ENCODE measurements around the gene ASS1.
"Not testable (repeated sequence)": the region's sequence is repeated elsewhere in the genome, so short reads cannot be mapped to it uniquely, and the experiment has no call there.

The ASS1 gene

DNA sequence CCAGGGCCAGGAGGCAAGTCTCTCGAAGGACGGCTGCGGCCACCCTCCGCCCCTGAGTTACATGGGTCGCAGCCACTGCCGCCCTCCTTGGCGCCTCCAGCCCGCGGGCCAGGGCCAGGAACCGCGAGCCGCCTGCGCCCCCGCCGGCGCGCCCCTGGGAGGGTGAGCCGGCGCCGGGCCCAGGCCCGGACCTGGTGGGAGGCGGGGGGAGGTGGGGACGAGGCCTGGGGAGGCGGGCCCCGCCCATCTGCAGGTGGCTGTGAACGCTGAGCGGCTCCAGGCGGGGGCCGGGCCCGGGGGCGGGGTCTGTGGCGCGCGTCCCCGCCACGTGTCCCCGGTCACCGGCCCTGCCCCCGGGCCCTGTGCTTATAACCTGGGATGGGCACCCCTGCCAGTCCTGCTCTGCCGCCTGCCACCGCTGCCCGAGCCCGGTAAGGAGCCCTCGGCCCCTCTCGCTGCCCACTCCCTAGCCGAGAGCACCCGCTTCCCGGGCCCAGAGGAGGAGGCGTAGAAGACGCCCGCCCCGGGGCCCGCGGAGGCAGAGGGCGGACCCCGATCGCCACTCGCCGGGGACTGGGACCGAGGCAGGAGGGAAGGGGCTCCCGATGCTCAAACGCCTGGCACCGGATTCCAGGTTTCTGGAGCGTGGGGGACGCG lies at the start of gene ASS1:
Gene ASS1, plus strand, starts transcription at position 397 of the 657 bp plus-strand sequence. CDS start 7,268 bp downstream, outside the sequence.
- no peaks in the 10 kb centered on the region for H3K36me3 ChIP-seq (ENCODE audit: control insufficient read depth, insufficient read depth, low read length)
- H3K4me3 ChIP-seq (ENCODE audit: low read length): peak within 1 kb of the TSS; percentile 70
- H3K4me1 ChIP-seq (ENCODE audit: control insufficient read depth, insufficient read depth, low read length): peaks cover 22% of the 10 kb centered on the region
- peak within 1 kb of the TSS; percentile 88 for H3K27ac ChIP-seq (ENCODE audit: low read depth, low read length)
- H3K27me3 ChIP-seq (ENCODE audit: control insufficient read depth, insufficient read depth, low read length): no peaks in the 10 kb centered on the region
- H3K9ac ChIP-seq (ENCODE audit: low read length): peak within 1 kb of the TSS; percentile 41

DNA sequence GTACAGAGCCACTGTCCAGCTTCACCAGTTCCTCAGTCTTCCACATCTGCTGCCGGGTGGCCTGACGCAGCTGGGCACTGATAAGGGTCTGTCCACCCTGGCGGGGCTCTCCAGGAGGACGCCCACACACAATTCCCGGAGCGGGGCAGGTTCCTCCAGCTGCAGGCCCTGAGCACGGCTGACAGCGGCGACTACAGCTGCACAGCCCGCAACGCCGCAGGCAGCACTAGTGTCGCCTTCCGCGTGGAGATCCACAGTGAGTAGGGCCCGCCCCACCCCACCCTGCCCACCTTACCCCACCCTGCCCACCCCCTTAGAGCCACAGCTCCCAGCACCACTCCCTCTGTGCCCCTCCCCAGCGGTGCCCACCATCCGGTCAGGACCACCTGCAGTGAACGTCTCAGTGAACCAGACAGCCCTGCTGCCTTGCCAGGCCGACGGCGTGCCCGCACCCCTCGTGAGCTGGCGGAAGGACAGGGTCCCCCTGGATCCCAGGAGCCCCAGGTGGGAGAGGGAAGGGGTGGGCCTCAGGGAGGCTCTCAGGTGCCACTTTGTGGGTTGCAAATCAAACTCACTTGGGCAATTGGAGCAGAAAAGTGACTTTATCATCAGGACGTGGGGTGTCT lies 48.8 kb upstream of the ASS1 start:
- Histone ChIP-seq H3K4me1 (ENCODE audit: control insufficient read depth, insufficient read depth, low read length) (no peaks in the 10 kb centered on the region), H3K27ac (ENCODE audit: low read depth, low read length) (no peak overlapping the region), H3K36me3 (ENCODE audit: control insufficient read depth, insufficient read depth, low read length) (peaks cover 18% of the 10 kb centered on the region), H3K9ac (ENCODE audit: low read length) (no peak overlapping the region), H3K4me3 (ENCODE audit: low read length) (no peak overlapping the region), H3K27me3 (ENCODE audit: control insufficient read depth, insufficient read depth, low read length) (no peaks in the 10 kb centered on the region)

DNA sequence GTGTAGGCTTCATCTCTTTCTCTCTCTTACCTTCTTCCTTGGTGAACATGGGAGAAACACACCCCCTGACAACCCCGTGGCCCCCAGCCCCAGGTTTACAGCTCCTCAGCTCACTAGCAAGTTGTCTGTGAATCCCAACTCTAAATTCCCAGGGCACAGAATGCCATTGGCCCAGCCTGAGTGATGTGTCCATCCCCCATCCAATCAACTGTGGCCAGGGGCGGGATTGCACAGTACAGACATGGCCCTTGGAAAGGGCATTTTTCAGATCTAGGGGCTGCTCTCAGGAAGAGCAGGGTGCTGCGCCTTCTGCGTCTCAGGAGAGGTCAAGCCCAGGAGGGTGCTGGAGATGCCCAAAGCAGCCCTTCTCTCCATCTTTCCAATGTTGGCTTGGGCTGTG lies 48.2 kb upstream of the ASS1 start:
- no peak overlapping the region for H3K4me3 ChIP-seq (ENCODE audit: low read length)
- no peak overlapping the region for H3K9ac ChIP-seq (ENCODE audit: low read length)
- H3K27me3 ChIP-seq (ENCODE audit: control insufficient read depth, insufficient read depth, low read length): no peaks in the 10 kb centered on the region
- no peaks in the 10 kb centered on the region for H3K4me1 ChIP-seq (ENCODE audit: control insufficient read depth, insufficient read depth, low read length)
- no peak overlapping the region for H3K27ac ChIP-seq (ENCODE audit: low read depth, low read length)
- H3K36me3 ChIP-seq (ENCODE audit: control insufficient read depth, insufficient read depth, low read length): peaks cover 13% of the 10 kb centered on the region

DNA sequence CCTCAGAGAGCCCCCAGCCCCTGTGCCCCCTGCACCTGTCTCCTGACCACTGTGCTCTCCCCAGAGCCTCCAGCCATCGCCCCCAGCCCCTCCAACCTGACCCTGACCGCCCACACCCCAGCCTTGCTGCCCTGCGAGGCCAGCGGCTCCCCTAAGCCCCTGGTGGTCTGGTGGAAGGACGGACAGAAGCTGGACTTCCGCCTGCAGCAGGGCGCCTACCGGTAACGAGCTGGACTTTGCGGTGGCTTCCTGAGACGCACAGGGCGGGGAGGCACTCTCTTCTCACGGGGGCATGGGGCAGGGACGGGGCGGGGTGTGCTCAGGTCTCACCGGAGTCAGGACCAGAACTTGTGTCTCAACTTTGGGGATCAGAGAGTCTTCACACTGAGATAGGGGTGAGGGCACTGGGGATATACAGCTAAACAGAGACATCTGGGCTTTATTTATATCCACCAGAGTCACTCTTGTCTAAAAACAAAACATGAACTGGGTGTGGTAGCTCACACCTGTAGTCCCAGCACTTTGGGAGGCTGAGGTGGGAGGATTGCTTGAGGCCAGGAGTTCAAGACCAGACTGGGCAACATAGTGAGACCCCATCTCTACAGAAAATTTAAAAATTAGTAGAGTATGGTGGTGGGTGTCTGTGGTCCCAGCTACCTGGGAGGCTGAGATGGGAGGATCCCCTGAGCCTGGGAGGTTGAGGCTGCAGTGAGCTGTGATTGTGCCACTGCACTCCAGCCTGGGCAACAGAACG lies 46.1 kb upstream of the ASS1 start:
- H3K4me3 ChIP-seq (ENCODE audit: low read length): no peak overlapping the region
- no peaks in the 10 kb centered on the region for H3K4me1 ChIP-seq (ENCODE audit: control insufficient read depth, insufficient read depth, low read length)
- no peak overlapping the region for H3K27ac ChIP-seq (ENCODE audit: low read depth, low read length)
- H3K9ac ChIP-seq (ENCODE audit: low read length): no peak overlapping the region
- no peaks in the 10 kb centered on the region for H3K27me3 ChIP-seq (ENCODE audit: control insufficient read depth, insufficient read depth, low read length)
- H3K36me3 ChIP-seq (ENCODE audit: control insufficient read depth, insufficient read depth, low read length): peaks cover 13% of the 10 kb centered on the region

DNA sequence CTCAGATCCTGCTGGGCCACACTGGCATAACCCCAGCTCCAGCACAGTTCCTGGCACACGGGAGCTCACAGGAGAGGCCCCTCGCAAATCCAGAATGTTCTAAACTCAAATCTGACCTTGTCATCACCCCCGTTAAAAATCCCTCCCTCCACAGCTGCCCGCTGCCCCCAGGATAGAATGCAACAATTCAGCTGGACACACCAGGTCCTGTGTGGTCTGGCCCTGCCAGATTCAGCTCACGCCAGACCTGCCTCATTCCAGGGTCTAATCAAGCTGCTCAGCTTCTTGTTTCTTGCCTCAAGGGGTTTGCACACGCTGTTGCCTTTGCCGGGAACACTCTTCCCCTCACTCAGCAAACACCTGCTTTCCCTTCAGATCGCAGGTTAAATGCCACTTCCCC lies 45.0 kb upstream of the ASS1 start:
- no peaks in the 10 kb centered on the region for H3K27me3 ChIP-seq (ENCODE audit: control insufficient read depth, insufficient read depth, low read length)
- H3K4me3 ChIP-seq (ENCODE audit: low read length): no peak overlapping the region
- no peak overlapping the region for H3K27ac ChIP-seq (ENCODE audit: low read depth, low read length)
- H3K9ac ChIP-seq (ENCODE audit: low read length): no peak overlapping the region
- peaks cover 18% of the 10 kb centered on the region for H3K36me3 ChIP-seq (ENCODE audit: control insufficient read depth, insufficient read depth, low read length)
- H3K4me1 ChIP-seq (ENCODE audit: control insufficient read depth, insufficient read depth, low read length): no peaks in the 10 kb centered on the region

DNA sequence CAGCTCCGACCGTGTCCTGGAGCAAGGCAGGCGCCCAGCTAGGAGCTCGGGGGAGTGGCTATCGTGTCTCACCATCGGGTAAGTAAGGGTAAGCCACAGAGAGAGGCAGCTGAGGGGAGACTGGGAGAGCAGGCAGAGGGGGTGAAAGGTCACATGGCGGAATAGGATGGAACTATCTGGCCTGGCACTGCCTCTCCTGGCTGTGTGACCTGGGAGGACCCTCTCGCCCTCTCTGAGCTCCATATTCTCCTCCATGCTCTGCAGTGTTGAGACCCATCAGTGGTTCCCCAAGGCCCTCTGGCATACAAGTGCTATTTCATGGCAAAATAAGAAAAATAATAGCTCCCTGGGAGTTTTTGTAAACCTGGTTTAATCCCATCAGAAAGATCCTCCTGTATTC lies 43.9 kb upstream of the ASS1 start:
- no peak overlapping the region for H3K27ac ChIP-seq (ENCODE audit: low read depth, low read length)
- no peaks in the 10 kb centered on the region for H3K4me1 ChIP-seq (ENCODE audit: control insufficient read depth, insufficient read depth, low read length)
- no peak overlapping the region for H3K4me3 ChIP-seq (ENCODE audit: low read length)
- H3K27me3 ChIP-seq (ENCODE audit: control insufficient read depth, insufficient read depth, low read length): no peaks in the 10 kb centered on the region
- no peak overlapping the region for H3K9ac ChIP-seq (ENCODE audit: low read length)
- peaks cover 25% of the 10 kb centered on the region for H3K36me3 ChIP-seq (ENCODE audit: control insufficient read depth, insufficient read depth, low read length)

DNA sequence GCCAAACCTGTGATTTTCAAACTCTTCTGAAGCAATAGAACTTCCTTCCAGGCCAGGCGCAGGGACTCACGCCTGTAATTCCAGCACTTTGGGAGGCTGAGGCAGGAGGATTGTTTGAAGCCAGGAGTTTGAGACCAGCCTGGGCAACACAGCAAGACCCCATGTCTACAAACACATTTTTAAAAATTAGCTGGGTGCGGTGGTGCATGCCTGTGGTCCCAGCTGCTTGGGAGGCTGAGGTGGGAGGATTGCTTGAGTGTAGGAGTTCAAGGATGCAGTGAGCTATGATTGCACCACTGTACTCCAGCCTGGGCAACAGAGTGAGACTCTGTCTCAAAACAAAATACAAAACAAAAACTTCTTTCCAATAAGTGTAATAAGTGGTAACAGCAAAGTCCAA lies 43.0 kb upstream of the ASS1 start:
- H3K36me3 ChIP-seq (ENCODE audit: control insufficient read depth, insufficient read depth, low read length): peaks cover 20% of the 10 kb centered on the region
- not testable (repeated sequence) for H3K27ac ChIP-seq (ENCODE audit: low read depth, low read length); H3K9ac ChIP-seq (ENCODE audit: low read length); H3K27me3 ChIP-seq (ENCODE audit: control insufficient read depth, insufficient read depth, low read length); H3K4me1 ChIP-seq (ENCODE audit: control insufficient read depth, insufficient read depth, low read length); H3K4me3 ChIP-seq (ENCODE audit: low read length)

DNA sequence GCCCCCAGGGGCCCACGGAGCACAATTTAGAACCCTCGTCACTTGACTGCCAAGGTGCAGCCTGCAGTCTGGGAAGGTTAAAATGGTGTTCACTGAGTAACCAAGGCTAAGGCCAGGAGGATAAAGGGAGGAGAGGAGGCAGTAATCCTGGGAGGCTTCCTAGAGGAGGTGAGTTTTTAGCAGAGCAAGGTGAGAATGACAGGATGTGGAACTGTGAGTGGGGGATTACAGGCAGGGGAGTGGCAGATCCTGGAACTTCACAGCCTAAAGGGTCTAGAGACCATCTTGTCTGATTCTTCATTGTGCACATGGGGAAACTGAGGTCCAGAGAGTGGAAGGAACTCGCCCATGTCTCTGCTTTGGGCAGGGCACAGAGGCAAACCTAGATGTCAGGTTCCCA lies 42.5 kb upstream of the ASS1 start:
- Histone ChIP-seq H3K4me3 (ENCODE audit: low read length) (no peak overlapping the region), H3K4me1 (ENCODE audit: control insufficient read depth, insufficient read depth, low read length) (no peaks in the 10 kb centered on the region), H3K27ac (ENCODE audit: low read depth, low read length) (no peak overlapping the region), H3K27me3 (ENCODE audit: control insufficient read depth, insufficient read depth, low read length) (no peaks in the 10 kb centered on the region), H3K9ac (ENCODE audit: low read length) (no peak overlapping the region), H3K36me3 (ENCODE audit: control insufficient read depth, insufficient read depth, low read length) (peaks cover 22% of the 10 kb centered on the region)

DNA sequence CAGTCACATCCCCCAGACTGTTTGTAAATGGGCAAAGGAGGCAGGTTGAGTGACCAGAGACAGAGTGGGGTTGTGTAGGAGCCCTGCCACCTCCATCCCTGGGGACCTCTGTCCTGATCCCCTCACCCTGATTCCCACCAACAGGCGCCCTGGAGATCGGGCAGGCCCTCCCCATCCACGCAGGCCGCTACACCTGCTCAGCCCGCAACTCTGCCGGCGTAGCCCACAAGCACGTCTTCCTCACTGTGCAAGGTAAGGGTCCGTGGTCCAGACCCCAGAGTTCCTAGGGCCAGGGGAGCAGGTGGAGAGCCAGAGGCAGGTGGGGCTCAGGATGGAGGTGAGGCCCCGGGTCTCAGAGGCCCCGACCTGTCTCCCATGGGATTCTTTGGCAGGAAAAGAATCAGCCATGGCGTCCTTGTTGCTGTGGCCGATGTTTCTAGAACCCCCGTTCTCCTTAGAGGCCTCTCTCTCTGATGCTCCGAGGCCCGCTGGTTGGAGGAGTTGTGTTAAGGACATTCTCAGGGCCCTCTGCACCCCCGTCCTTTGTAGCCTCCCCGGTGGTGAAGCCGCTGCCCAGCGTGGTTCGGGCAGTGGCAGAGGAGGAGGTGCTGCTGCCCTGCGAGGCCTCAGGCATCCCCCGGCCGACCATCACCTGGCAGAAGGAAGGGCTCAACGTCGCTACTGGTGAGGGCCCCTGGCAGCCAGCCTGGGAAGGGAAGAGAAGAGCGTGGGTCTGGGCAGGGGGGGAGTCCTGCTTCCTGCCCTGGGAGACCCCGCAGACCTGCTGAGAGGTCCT lies 41.9 kb upstream of the ASS1 start:
- Histone ChIP-seq H3K27ac (ENCODE audit: low read depth, low read length) (no peak overlapping the region), H3K36me3 (ENCODE audit: control insufficient read depth, insufficient read depth, low read length) (peaks cover 23% of the 10 kb centered on the region), H3K4me1 (ENCODE audit: control insufficient read depth, insufficient read depth, low read length) (no peaks in the 10 kb centered on the region), H3K9ac (ENCODE audit: low read length) (no peak overlapping the region), H3K27me3 (ENCODE audit: control insufficient read depth, insufficient read depth, low read length) (no peaks in the 10 kb centered on the region), H3K4me3 (ENCODE audit: low read length) (no peak overlapping the region)

DNA sequence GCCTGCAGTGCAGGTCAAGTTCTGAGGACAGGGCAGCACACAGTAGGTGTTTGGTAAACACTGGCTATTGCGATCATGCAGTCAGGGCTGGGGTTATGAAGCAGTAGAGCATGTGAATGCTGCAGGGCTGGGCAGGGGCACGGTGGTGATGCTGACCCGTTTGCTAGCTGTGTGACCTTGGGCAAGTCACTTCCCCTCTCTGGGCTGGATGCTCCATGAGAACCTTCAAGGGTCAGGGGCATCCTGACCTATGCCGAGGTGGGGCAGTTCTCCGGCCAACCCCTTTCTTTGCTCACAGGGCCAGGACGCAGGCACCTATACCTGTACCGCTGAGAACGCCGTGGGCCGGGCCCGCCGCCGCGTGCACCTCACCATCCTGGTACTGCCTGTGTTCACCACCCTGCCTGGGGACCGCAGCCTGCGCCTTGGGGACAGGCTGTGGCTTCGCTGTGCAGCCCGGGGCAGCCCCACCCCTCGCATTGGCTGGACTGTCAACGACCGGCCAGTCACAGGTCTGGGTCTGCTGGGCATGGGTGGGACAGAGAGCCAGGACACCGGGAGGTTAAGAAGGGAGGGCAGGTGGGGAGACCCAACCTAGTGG lies 39.0 kb upstream of the ASS1 start:
- H3K27ac ChIP-seq (ENCODE audit: low read depth, low read length): no peak overlapping the region
- no peak overlapping the region for H3K9ac ChIP-seq (ENCODE audit: low read length)
- H3K27me3 ChIP-seq (ENCODE audit: control insufficient read depth, insufficient read depth, low read length): no peaks in the 10 kb centered on the region
- H3K4me1 ChIP-seq (ENCODE audit: control insufficient read depth, insufficient read depth, low read length): no peaks in the 10 kb centered on the region
- peaks cover 18% of the 10 kb centered on the region for H3K36me3 ChIP-seq (ENCODE audit: control insufficient read depth, insufficient read depth, low read length)
- no peak overlapping the region for H3K4me3 ChIP-seq (ENCODE audit: low read length)

DNA sequence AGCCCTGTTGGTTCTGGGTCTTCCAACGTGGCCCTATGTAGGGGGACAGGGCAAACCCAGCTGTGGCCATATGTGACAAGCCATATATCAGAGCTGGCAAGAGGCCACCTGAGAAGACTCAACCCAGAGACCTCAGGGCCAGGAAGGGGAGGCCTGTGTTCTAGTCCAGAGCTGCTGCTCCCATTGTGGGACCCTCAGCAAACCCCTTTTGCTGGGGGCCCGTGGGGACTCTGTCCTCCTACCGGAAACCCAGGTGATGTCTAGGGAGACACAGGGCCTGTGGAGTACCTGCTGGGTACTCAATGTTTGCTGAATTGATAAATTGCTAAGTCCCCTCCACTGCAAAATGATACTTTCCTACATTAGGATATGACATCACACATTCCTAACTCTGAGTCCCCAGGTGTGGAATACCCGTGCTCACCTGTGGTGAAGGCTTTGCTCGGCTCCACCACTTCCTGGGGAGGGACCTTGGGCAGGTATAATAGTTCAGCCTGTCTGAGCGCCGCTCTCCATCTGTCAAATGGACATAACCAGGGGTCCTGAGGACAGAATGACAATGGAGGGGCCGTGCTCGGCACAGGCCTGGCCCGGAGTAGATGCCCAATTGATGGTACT lies 38.4 kb upstream of the ASS1 start:
- no peak overlapping the region for H3K4me3 ChIP-seq (ENCODE audit: low read length)
- peaks cover 18% of the 10 kb centered on the region for H3K36me3 ChIP-seq (ENCODE audit: control insufficient read depth, insufficient read depth, low read length)
- no peaks in the 10 kb centered on the region for H3K27me3 ChIP-seq (ENCODE audit: control insufficient read depth, insufficient read depth, low read length)
- no peak overlapping the region for H3K9ac ChIP-seq (ENCODE audit: low read length)
- no peak overlapping the region for H3K27ac ChIP-seq (ENCODE audit: low read depth, low read length)
- no peaks in the 10 kb centered on the region for H3K4me1 ChIP-seq (ENCODE audit: control insufficient read depth, insufficient read depth, low read length)
